Activated CD8-positive, alpha-beta T cell treated with anti-CD3 and anti-CD28 coated beads for 36 hours (primary cell): Measurements from ENCODE around the gene PVALEF. TPM values are rescaled to one million over a fixed set of nuclear protein-coding genes. Genes with fewer than 3 reads are reported as not detected.

Experiments
- ATAC-seq: fragments of 200-7000 bp; cut with Tn5 transposase; one replicate; pipeline ENCODE4 v1.10.0; 2021; ENCODE audit warnings: mild to moderate bottlenecking, moderate library complexity
- CTCF ChIA-PET: fragments of 350-600 bp; sonication (Branson Sonifier 250); formaldehyde crosslinking; loops from one replicate; lab custom pipeline; 2021; ENCODE audit warnings: antibody characterized with exemption; lab: Charles Lee
- POLR2A ChIA-PET: fragments of 350-600 bp; sonication (Branson Sonifier 250); formaldehyde crosslinking; loops from one replicate; lab custom pipeline; 2021; ENCODE audit warnings: antibody characterized with exemption; lab: Charles Lee
- DNase-seq: peaks from one replicate; pipeline ENCODE4 v3.0.0-alpha.2; 2020
- H3K27ac Mint-ChIP-seq: one replicate; pipeline ENCODE4 v1.8.0; 2021; ENCODE audit warnings: mild to moderate bottlenecking, mixed read lengths
- H3K27me3 Mint-ChIP-seq: one replicate; pipeline ENCODE4 v1.8.0; 2021; ENCODE audit warnings: mixed read lengths
- H3K36me3 Mint-ChIP-seq: one replicate; pipeline ENCODE4 v1.8.0; 2021; ENCODE audit warnings: low read depth, mixed read lengths
- H3K4me1 Mint-ChIP-seq: one replicate; pipeline ENCODE4 v1.8.0; 2021; ENCODE audit warnings: low read depth, mixed read lengths
- H3K4me3 Mint-ChIP-seq: one replicate; pipeline ENCODE4 v1.8.0; 2021; ENCODE audit warnings: mild to moderate bottlenecking, moderate library complexity, mixed read lengths
- H3K9me3 Mint-ChIP-seq: one replicate; pipeline ENCODE4 v1.8.0; 2021; ENCODE audit warnings: mixed read lengths
- intact Hi-C: fragments of 100-400 bp; cut with micrococcal nuclease; formaldehyde crosslinking; loops from one replicate; pipeline ENCODE4 v1.10.0; 2022
- total RNA-seq, 2 experiments: library from RNA; stranded (reverse); gene quantifications; one replicate each; pipeline ENCODE4 v1.2.3, GENCODE V29; 2021
- TF ChIP-seq, protein P1 (sequence below): fragments of 200-600 bp; IDR thresholded peaks from one replicate; pipeline ENCODE4 v1.8.0; 2022; ENCODE audit warnings: antibody characterized with exemption, mild to moderate bottlenecking

PVALEF gene
- total RNA-seq, 2 experiments from 2014 or later, result not detected

GRCh38 chr17:81183316-81183715 is 18.0 kb downstream of the PVALEF start:
- H3K27ac Mint-ChIP-seq, result no peak overlapping the region
- no peak overlapping the region for H3K4me3 Mint-ChIP-seq
- ATAC-seq (no peak), DNase-seq (no peak)
- H3K4me1 Mint-ChIP-seq, result no peaks in the 10 kb centered on the region
- H3K9me3 Mint-ChIP-seq, result no peaks in the 10 kb centered on the region
- no peaks in the 10 kb centered on the region for H3K36me3 Mint-ChIP-seq
- ChIA-PET CTCF (no interaction called here), POLR2A (no interaction called here)
- no peaks in the 10 kb centered on the region for H3K27me3 Mint-ChIP-seq
- intact Hi-C loops, result no loop called here
- TF ChIP-seq, protein P1, sequence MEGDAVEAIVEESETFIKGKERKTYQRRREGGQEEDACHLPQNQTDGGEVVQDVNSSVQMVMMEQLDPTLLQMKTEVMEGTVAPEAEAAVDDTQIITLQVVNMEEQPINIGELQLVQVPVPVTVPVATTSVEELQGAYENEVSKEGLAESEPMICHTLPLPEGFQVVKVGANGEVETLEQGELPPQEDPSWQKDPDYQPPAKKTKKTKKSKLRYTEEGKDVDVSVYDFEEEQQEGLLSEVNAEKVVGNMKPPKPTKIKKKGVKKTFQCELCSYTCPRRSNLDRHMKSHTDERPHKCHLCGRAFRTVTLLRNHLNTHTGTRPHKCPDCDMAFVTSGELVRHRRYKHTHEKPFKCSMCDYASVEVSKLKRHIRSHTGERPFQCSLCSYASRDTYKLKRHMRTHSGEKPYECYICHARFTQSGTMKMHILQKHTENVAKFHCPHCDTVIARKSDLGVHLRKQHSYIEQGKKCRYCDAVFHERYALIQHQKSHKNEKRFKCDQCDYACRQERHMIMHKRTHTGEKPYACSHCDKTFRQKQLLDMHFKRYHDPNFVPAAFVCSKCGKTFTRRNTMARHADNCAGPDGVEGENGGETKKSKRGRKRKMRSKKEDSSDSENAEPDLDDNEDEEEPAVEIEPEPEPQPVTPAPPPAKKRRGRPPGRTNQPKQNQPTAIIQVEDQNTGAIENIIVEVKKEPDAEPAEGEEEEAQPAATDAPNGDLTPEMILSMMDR, result no peak

GRCh38 chr17:81183807-81184206 is 18.5 kb downstream of the PVALEF start:
- intact Hi-C loops, result no loop called here
- Mint-ChIP-seq H3K4me3 (no peak overlapping the region), H3K27ac (no peak overlapping the region), H3K4me1 (no peaks in the 10 kb centered on the region), H3K27me3 (no peaks in the 10 kb centered on the region), H3K9me3 (no peaks in the 10 kb centered on the region), H3K36me3 (no peaks in the 10 kb centered on the region)
- CTCF ChIA-PET, result no interaction called here
- DNase-seq (no peak), ATAC-seq (no peak)
- TF ChIP-seq, protein P1, result no peak
- POLR2A ChIA-PET, result no interaction called here

GRCh38 chr17:81184555-81184954 is 19.2 kb downstream of the PVALEF start:
- DNase-seq, result no peak
- ATAC-seq, result no peak
- no peaks in the 10 kb centered on the region for H3K9me3 Mint-ChIP-seq
- POLR2A ChIA-PET, result no interaction called here
- TF ChIP-seq, protein P1, result no peak
- H3K27ac Mint-ChIP-seq, result no peak overlapping the region
- no peaks in the 10 kb centered on the region for H3K27me3 Mint-ChIP-seq
- no peaks in the 10 kb centered on the region for H3K36me3 Mint-ChIP-seq
- H3K4me1 Mint-ChIP-seq, result no peaks in the 10 kb centered on the region
- H3K4me3 Mint-ChIP-seq, result no peak overlapping the region
- CTCF ChIA-PET, result no interaction called here
- intact Hi-C loops, result no loop called here

DNA sequence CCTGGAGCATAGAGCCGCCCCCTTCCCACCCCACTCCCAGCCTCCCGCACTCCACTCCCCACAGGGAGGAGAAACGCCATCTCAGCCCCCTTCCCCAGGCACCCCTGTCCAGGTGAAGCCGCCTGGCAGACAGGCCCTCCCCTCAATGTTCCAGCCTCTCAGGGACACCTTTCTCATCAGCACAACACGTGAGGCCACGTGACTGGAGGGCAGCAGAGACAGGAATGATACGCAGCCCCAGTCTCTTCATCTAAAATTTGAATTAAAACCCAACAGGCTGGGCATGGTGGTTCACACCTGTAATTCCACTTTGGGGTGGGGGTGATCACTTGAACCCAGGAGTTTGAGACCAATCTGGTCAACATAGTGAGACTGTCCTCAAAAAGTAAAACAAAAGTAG is 20.9 kb downstream of the PVALEF start:
- Mint-ChIP-seq H3K4me1 (no peaks in the 10 kb centered on the region), H3K27me3 (no peaks in the 10 kb centered on the region), H3K9me3 (no peaks in the 10 kb centered on the region), H3K36me3 (no peaks in the 10 kb centered on the region), H3K4me3 (no peak overlapping the region), H3K27ac (no peak overlapping the region)
- TF ChIP-seq, protein P1, result no peak
- intact Hi-C loops, result no loop called here
- no peak for ATAC-seq
- CTCF ChIA-PET, result no interaction called here
- no peak for DNase-seq
- POLR2A ChIA-PET, result no interaction called here

DNA sequence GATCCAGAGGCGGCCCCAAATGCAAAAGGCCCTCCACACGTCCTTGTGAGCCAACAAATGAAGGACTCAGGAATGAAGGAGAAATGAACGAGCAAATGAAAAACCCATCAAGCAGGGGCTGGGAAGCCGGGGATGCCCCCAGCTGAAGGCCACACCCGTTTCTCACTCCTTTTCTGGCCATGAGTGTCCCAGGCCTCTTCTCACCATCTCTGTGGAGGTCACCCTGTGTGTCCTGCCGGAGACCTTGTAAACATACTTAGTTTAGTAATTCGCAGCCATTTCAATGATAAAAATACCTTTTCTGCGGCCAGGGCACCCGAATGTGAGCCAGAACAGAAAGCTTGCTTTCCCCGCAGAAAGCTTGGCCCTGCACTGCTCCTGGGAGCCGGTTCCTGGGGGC is 21.8 kb downstream of the PVALEF start:
- TF ChIP-seq, protein P1, result no peak
- Mint-ChIP-seq H3K27me3 (no peaks in the 10 kb centered on the region), H3K4me3 (no peak overlapping the region), H3K36me3 (no peaks in the 10 kb centered on the region), H3K27ac (no peak overlapping the region), H3K4me1 (no peaks in the 10 kb centered on the region), H3K9me3 (no peaks in the 10 kb centered on the region)
- POLR2A ChIA-PET, result no interaction called here
- no peak for DNase-seq
- intact Hi-C loops, result no loop called here
- CTCF ChIA-PET, result no interaction called here
- no peak for ATAC-seq
